Epithelial cell of prostate (primary cell): Measurements from ENCODE around the gene RAPGEF4.

Source experiments
- DNase-seq: peaks from one replicate; pipeline ENCODE4 v3.0.0-alpha.2; 2011; ENCODE audit warnings: low read depth, low spot score
- H3K27ac ChIP-seq: fragments of 450-650 bp; 2 replicates; pipeline ENCODE4 v1.5.1; 2017; ENCODE audit warnings: mild to moderate bottlenecking

RAPGEF4 gene

GRCh38 chr2:172735582-172736423, at the start of gene RAPGEF4:
Gene RAPGEF4, plus strand, starts transcription at chr2:172735845. Its CDS starts 139 bp downstream, at chr2:172735984.
- DNase-seq, result no peak
- H3K27ac ChIP-seq, result no peak within 1 kb of the TSS

GRCh38 chr2:172693037-172693436, 42.6 kb upstream of the RAPGEF4 start:
- DNase-seq, result peak; percentile 95
- no peak overlapping the region for H3K27ac ChIP-seq

GRCh38 chr2:172693529-172694455, 41.9 kb upstream of the RAPGEF4 start:
- no peak for DNase-seq
- no peak overlapping the region for H3K27ac ChIP-seq

GRCh38 chr2:172697296-172697695, 38.3 kb upstream of the RAPGEF4 start:
- no peak for DNase-seq
- H3K27ac ChIP-seq, result no peak overlapping the region

- H3K27ac ChIP-seq, result peak overlapping the region; percentile 5
- peak; percentile 50 for DNase-seq
Measured at GRCh38 chr2:172698041-172698863, 37.4 kb upstream of the RAPGEF4 start.

GRCh38 chr2:172701250-172701649, 34.4 kb upstream of the RAPGEF4 start:
- DNase-seq, result peak; percentile 77
- H3K27ac ChIP-seq, result no peak overlapping the region

- H3K27ac ChIP-seq, result no peak overlapping the region
- DNase-seq, result no peak
Measured at GRCh38 chr2:172702451-172702850, 33.2 kb upstream of the RAPGEF4 start.

- no peak overlapping the region for H3K27ac ChIP-seq
- DNase-seq, result no peak
Measured at GRCh38 chr2:172704072-172704936, 31.3 kb upstream of the RAPGEF4 start.

GRCh38 chr2:172705352-172705751, 30.3 kb upstream of the RAPGEF4 start:
- no peak overlapping the region for H3K27ac ChIP-seq
- DNase-seq, result no peak

- no peak for DNase-seq
- no peak overlapping the region for H3K27ac ChIP-seq
Measured at GRCh38 chr2:172708247-172708646, 27.4 kb upstream of the RAPGEF4 start.

- DNase-seq, result no peak
- no peak overlapping the region for H3K27ac ChIP-seq
Measured at GRCh38 chr2:172709566-172710291, 25.9 kb upstream of the RAPGEF4 start.

GRCh38 chr2:172710584-172711047, 25.0 kb upstream of the RAPGEF4 start:
- no peak overlapping the region for H3K27ac ChIP-seq
- peak; percentile 62 for DNase-seq

GRCh38 chr2:172711110-172711509, 24.5 kb upstream of the RAPGEF4 start:
- no peak for DNase-seq
- H3K27ac ChIP-seq, result no peak overlapping the region

- no peak overlapping the region for H3K27ac ChIP-seq
- no peak for DNase-seq
Measured at GRCh38 chr2:172712251-172712650, 23.4 kb upstream of the RAPGEF4 start.

GRCh38 chr2:172713365-172713875, 22.2 kb upstream of the RAPGEF4 start:
- no peak for DNase-seq
- no peak overlapping the region for H3K27ac ChIP-seq

GRCh38 chr2:172722481-172722880, 13.2 kb upstream of the RAPGEF4 start:
- H3K27ac ChIP-seq, result no peak overlapping the region
- DNase-seq, result no peak

GRCh38 chr2:172723286-172723685, 12.4 kb upstream of the RAPGEF4 start:
- DNase-seq, result no peak
- no peak overlapping the region for H3K27ac ChIP-seq

- DNase-seq, result no peak
- H3K27ac ChIP-seq, result no peak overlapping the region
Measured at GRCh38 chr2:172724724-172725123, 10.9 kb upstream of the RAPGEF4 start.
